Measurements from ENCODE around the gene TAOK3.
"Not testable (repeated sequence)": the region's sequence is repeated elsewhere in the genome, so short reads cannot be mapped to it uniquely, and the experiment has no call there.

Gene TAOK3

DNA sequence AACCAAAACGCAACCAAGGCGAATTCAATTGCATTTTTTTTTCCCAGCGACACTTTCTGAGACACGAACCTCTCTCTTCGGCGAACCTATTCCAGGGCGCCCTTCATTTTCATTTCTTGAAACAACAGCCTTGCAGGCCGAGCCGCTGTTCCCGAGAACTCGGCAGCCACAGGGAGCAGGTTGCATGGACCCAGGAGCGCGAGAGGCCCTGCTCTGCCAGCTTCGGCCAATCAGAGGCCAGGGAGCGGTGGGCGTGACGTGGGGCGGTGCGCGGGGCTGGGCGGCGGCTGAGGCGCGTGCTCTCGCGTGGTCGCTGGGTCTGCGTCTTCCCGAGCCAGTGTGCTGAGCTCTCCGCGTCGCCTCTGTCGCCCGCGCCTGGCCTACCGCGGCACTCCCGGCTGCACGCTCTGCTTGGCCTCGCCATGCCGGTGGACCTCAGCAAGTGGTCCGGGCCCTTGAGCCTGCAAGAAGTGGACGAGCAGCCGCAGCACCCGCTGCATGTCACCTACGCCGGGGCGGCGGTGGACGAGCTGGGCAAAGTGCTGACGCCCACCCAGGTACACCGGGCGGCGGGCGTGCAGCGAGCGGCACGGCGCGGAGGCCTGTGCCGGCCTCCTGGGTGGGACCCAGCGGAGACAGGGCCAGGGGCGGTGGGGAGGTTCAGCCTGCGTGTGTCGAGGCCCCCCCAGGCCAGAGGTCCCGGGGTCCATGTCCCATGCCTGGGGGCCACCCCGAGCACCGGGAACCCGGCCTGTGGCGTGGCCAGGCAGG lies 236.7 kb downstream of the TAOK3 start, which contains the start of gene PEBP1:
Gene PEBP1, plus strand, starts transcription at position 337 of the 771 bp plus-strand sequence. Its CDS starts 86 bp downstream, at position 423.
- no peaks in the 10 kb centered on the region for H3K27me3 ChIP-seq (ENCODE audit: low read length)
- H3K79me2 ChIP-seq (ENCODE audit: insufficient read depth, low read length), result peaks cover 20% of the 10 kb centered on the region
- peak within 1 kb of the TSS; percentile 24 for H3K27ac ChIP-seq (ENCODE audit: low read depth, low read length)
- H2AFZ ChIP-seq (ENCODE audit: low read depth, low read length, severe bottlenecking), result peak within 1 kb of the TSS; percentile 92
- peak within 1 kb of the TSS; percentile 65 for H3K4me2 ChIP-seq (ENCODE audit: low read depth, low read length, poor library complexity, severe bottlenecking)
- 0 out of 2 replicates have a peak, but pooled peaks cover 3% of the 10 kb centered on the region for H3F3A ChIP-seq (ENCODE audit: insufficient read depth)
- H3K9ac ChIP-seq (ENCODE audit: low read length), result peak within 1 kb of the TSS; percentile 94
- H4K20me1 ChIP-seq (ENCODE audit: low read depth, low read length), result no peaks in the 10 kb centered on the region
- TF ChIP-seq, protein P1, sequence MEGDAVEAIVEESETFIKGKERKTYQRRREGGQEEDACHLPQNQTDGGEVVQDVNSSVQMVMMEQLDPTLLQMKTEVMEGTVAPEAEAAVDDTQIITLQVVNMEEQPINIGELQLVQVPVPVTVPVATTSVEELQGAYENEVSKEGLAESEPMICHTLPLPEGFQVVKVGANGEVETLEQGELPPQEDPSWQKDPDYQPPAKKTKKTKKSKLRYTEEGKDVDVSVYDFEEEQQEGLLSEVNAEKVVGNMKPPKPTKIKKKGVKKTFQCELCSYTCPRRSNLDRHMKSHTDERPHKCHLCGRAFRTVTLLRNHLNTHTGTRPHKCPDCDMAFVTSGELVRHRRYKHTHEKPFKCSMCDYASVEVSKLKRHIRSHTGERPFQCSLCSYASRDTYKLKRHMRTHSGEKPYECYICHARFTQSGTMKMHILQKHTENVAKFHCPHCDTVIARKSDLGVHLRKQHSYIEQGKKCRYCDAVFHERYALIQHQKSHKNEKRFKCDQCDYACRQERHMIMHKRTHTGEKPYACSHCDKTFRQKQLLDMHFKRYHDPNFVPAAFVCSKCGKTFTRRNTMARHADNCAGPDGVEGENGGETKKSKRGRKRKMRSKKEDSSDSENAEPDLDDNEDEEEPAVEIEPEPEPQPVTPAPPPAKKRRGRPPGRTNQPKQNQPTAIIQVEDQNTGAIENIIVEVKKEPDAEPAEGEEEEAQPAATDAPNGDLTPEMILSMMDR (IDR thresholded peaks at IDR 0.05; ENCODE audit: insufficient read depth, low read length, poor library complexity, severe bottlenecking), result no peak
- TF ChIP-seq EZH2phosphoT487 (conservative IDR thresholded peaks at IDR 0.05; ENCODE audit: low read length), result no peak
- H3K36me3 ChIP-seq (ENCODE audit: low read length), result no peaks in the 10 kb centered on the region
- H3K4me3 ChIP-seq (ENCODE audit: insufficient read depth, low read length, poor library complexity, severe bottlenecking), result peak within 1 kb of the TSS; percentile 72
- H3K9me3 ChIP-seq (ENCODE audit: insufficient read depth, low read length), result no peaks in the 10 kb centered on the region
- H3K9me2 ChIP-seq (replicated peaks; ENCODE audit: insufficient read depth, low read length), result no peaks in the 10 kb centered on the region

DNA sequence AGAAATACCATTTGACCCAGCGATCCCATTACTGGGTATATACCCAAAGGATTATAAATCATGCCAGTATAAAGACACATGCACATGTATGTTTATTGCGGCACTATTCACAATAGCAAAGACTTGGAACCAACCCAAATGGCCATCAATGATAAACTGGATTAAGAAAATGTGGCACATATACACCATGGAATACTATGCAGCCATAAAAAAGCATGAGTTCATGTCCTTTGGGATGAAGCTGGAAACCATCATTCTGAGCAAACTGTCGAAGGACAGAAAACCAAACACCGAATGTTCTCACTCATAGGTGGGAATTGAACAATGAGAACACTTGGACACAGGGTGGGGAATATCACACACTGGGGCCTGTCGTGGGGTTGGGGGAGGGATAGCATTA lies 243.3 kb downstream of the TAOK3 start:
- not testable (repeated sequence) for H3K27me3 ChIP-seq (ENCODE audit: low read length); H4K20me1 ChIP-seq (ENCODE audit: low read depth, low read length); H3K4me2 ChIP-seq (ENCODE audit: low read depth, low read length, poor library complexity, severe bottlenecking); H2AFZ ChIP-seq (ENCODE audit: low read depth, low read length, severe bottlenecking); H3K9me3 ChIP-seq (ENCODE audit: insufficient read depth, low read length); H3K4me3 ChIP-seq (ENCODE audit: insufficient read depth, low read length, poor library complexity, severe bottlenecking); H3K9me2 ChIP-seq (replicated peaks; ENCODE audit: insufficient read depth, low read length); H3K79me2 ChIP-seq (ENCODE audit: insufficient read depth, low read length); H3K9ac ChIP-seq (ENCODE audit: low read length); H3K27ac ChIP-seq (ENCODE audit: low read depth, low read length); H3F3A ChIP-seq (ENCODE audit: insufficient read depth); H3K36me3 ChIP-seq (ENCODE audit: low read length)

DNA sequence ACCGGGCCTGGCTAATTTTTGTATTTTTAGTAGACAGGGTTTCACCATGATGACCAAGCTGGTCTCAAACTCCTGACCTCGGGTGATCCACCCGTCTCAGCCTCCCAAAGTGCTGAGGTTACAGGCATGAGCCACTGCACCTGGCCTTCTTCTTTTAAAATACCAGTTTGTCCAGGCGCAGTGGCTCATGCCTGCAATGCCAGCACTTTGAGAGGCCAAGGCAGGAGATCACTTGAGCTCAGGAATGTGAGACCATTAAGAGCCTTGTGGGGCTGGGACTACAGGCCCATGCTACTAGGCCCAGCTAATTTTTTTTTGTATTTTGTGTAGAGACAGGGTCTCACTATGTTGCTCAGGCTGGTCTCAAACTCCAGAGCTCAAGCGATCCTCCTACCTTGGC lies 244.8 kb downstream of the TAOK3 start:
- Histone ChIP-seq H3K4me3 (ENCODE audit: insufficient read depth, low read length, poor library complexity, severe bottlenecking) (no peak overlapping the region), H3K9ac (ENCODE audit: low read length) (no peak overlapping the region), H3K36me3 (ENCODE audit: low read length) (no peaks in the 10 kb centered on the region), H2AFZ (ENCODE audit: low read depth, low read length, severe bottlenecking) (no peak overlapping the region), H3K79me2 (ENCODE audit: insufficient read depth, low read length) (no peaks in the 10 kb centered on the region), H3K4me2 (ENCODE audit: low read depth, low read length, poor library complexity, severe bottlenecking) (no peak overlapping the region), H3F3A (ENCODE audit: insufficient read depth) (no peaks in the 10 kb centered on the region), H3K9me2 (replicated peaks; ENCODE audit: insufficient read depth, low read length) (no peaks in the 10 kb centered on the region), H3K27ac (ENCODE audit: low read depth, low read length) (no peak overlapping the region), H3K9me3 (ENCODE audit: insufficient read depth, low read length) (no peaks in the 10 kb centered on the region), H3K27me3 (ENCODE audit: low read length) (no peaks in the 10 kb centered on the region), H4K20me1 (ENCODE audit: low read depth, low read length) (no peaks in the 10 kb centered on the region)
- TF ChIP-seq, protein P1 (IDR thresholded peaks at IDR 0.05; ENCODE audit: insufficient read depth, low read length, poor library complexity, severe bottlenecking), result no peak
- no peak for TF ChIP-seq EZH2phosphoT487 (conservative IDR thresholded peaks at IDR 0.05; ENCODE audit: low read length)

DNA sequence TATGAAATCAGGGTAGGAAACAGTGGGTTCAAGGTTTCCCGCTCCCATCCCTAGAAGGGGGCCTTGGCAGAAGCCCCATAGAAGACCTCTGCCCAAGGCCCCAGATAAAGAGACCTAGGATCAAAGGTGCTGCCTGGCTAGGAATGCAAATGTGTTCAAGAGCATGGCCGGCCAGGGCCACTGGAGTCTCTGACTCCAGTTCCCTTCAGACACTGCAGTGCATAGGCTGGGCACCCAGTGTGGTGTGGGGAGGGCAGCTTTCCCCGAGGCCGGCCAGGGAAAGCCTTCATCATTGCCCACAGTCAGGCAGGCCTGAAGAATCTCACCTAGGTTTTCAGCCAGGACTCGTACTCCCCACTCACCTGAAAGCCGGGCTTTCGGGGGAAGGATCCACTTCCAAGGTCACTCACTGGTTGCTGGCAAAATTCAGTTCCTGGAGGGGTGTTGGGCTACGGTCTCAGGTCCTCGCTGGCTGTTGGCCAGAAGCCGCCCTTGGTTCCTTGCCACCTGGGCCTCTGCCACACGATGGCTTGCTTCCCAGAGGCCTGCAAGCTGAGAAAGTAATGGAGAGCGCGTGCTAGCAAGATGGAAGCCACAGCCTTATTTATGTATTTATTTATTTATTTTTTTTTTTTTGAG lies 246.5 kb downstream of the TAOK3 start:
- H3K36me3 ChIP-seq (ENCODE audit: low read length), result no peaks in the 10 kb centered on the region
- no peak overlapping the region for H3K4me3 ChIP-seq (ENCODE audit: insufficient read depth, low read length, poor library complexity, severe bottlenecking)
- H3F3A ChIP-seq (ENCODE audit: insufficient read depth), result no peaks in the 10 kb centered on the region
- H3K9me3 ChIP-seq (ENCODE audit: insufficient read depth, low read length), result no peaks in the 10 kb centered on the region
- no peaks in the 10 kb centered on the region for H3K79me2 ChIP-seq (ENCODE audit: insufficient read depth, low read length)
- no peaks in the 10 kb centered on the region for H3K27me3 ChIP-seq (ENCODE audit: low read length)
- no peak overlapping the region for H3K9ac ChIP-seq (ENCODE audit: low read length)
- H3K4me2 ChIP-seq (ENCODE audit: low read depth, low read length, poor library complexity, severe bottlenecking), result no peak overlapping the region
- no peaks in the 10 kb centered on the region for H3K9me2 ChIP-seq (replicated peaks; ENCODE audit: insufficient read depth, low read length)
- TF ChIP-seq, protein P1 (IDR thresholded peaks at IDR 0.05; ENCODE audit: insufficient read depth, low read length, poor library complexity, severe bottlenecking), result no peak
- no peak for TF ChIP-seq EZH2phosphoT487 (conservative IDR thresholded peaks at IDR 0.05; ENCODE audit: low read length)
- H4K20me1 ChIP-seq (ENCODE audit: low read depth, low read length), result no peaks in the 10 kb centered on the region
- H3K27ac ChIP-seq (ENCODE audit: low read depth, low read length), result no peak overlapping the region
- H2AFZ ChIP-seq (ENCODE audit: low read depth, low read length, severe bottlenecking), result no peak overlapping the region

Measured in SU-DHL-6 (cell line).